Measurements from ENCODE around the gene NCOA3.

DNA sequence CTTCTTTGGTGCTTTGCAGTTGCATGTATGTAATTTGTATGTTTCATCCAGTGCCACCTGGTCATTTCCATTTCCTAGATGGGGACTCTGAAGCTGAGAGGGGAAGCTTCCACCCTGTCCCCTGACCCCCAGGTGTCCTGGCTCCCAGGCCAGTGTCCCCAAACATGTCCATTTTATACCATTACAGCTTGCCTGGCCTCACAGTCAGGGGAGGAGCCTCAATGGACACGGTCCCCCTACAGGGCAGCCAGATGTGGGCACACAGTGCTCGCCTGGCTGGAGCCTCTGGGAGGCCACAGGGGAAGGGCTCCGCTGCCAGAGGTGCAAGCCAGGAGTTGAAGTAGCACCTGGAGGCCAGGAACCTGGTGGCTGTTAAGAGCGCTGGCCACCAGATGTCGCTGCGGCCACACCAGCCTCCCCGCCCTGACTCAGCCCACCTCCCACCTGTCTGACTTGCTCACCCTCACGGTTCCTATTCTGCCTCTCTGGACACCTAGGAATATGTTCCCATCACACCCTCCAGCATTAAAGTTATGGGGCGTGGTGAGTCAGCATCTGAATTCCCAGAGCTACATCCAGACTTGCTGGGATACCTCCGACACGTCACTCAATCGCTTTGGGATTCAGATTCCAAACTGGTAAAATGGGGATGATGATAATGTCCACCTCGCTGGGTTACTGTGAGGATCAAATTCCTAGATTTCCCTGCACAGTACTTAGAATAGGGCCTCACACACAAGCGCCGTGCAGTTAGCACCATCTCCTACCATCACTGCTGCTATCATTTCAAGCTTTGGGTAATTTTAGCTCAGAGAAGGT, 176.2 kb downstream of the NCOA3 start:
- TF ChIP-seq, protein P1, sequence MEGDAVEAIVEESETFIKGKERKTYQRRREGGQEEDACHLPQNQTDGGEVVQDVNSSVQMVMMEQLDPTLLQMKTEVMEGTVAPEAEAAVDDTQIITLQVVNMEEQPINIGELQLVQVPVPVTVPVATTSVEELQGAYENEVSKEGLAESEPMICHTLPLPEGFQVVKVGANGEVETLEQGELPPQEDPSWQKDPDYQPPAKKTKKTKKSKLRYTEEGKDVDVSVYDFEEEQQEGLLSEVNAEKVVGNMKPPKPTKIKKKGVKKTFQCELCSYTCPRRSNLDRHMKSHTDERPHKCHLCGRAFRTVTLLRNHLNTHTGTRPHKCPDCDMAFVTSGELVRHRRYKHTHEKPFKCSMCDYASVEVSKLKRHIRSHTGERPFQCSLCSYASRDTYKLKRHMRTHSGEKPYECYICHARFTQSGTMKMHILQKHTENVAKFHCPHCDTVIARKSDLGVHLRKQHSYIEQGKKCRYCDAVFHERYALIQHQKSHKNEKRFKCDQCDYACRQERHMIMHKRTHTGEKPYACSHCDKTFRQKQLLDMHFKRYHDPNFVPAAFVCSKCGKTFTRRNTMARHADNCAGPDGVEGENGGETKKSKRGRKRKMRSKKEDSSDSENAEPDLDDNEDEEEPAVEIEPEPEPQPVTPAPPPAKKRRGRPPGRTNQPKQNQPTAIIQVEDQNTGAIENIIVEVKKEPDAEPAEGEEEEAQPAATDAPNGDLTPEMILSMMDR (IDR thresholded peaks at IDR 0.05): peak in 2 of 3 experiments; percentile 67 to 74
- TF ChIP-seq POLR2A (IDR thresholded peaks at IDR 0.05): no peak
